Cardiac muscle cell (in vitro differentiated cells and primary cell): Measurements from ENCODE around the gene VPS51. TPM values are rescaled to one million over a fixed set of nuclear protein-coding genes. Genes with fewer than 3 reads are reported as not detected.

ENCODE experiments used
- DNase-seq, 2 donors: peaks; one replicate each; pipeline versions ENCODE4 v3.0.0 to v3.0.0-alpha.2; 2010 to 2017; ENCODE audit warnings: low read depth in 1 of 2, low spot score in 1 of 2
- H3K27ac ChIP-seq: fragments of 200-600 bp; sonication (generic); 2 replicates; pipeline ENCODE4 v1.5.1; 2016
- H3K27me3 ChIP-seq: fragments of 200-600 bp; sonication (generic); 2 replicates; pipeline ENCODE4 v1.6.0; 2016; ENCODE audit warnings: control low read depth
- H3K36me3 ChIP-seq: fragments of 200-600 bp; sonication (generic); 2 replicates; pipeline ENCODE4 v1.5.1; 2016; ENCODE audit warnings: control low read depth
- H3K4me1 ChIP-seq: fragments of 200-600 bp; sonication (generic); 2 replicates; pipeline ENCODE4 v1.8.1; 2017; ENCODE audit warnings: low read depth, mild to moderate bottlenecking, mixed run types
- H3K4me3 ChIP-seq: fragments of 200-600 bp; sonication (generic); 2 replicates; pipeline ENCODE4 v1.5.1; 2016; ENCODE audit warnings: mild to moderate bottlenecking
- H3K9me3 ChIP-seq: fragments of 200-600 bp; sonication (generic); 2 replicates; pipeline ENCODE4 v1.5.1; 2017; ENCODE audit warnings: low read depth, mild to moderate bottlenecking, control low read depth
- CTCF ChIP-seq: IDR thresholded peaks from 2 replicates; pipeline ENCODE4 v1.5.1; 2012; ENCODE audit warnings: low read depth, mild to moderate bottlenecking, low read length
- polyA plus RNA-seq: library from polyadenylated mRNA; unstranded; fragments of >200 nt; fragmentation: Nextera tagmentation; extraction: Ambion mirVana; gene quantifications from 2 replicates; pipeline ENCODE4 v1.2.1, GENCODE V29; 2016
- total RNA-seq: library from RNA; depleted of rRNA; stranded (reverse); fragments of >200 nt; gene quantifications from 2 replicates; pipeline ENCODE4 v1.2.3, GENCODE V29; 2016

VPS51 gene
- total and polyA plus RNA-seq, 2 experiments from 2014 or later, result 77.9 to 755 TPM

GRCh38 chr11:65157336-65157735, 61.3 kb downstream of the VPS51 start:
- no peak for TF ChIP-seq CTCF
- Histone ChIP-seq H3K9me3 (no peaks in the 10 kb centered on the region), H3K4me1 (no peaks in the 10 kb centered on the region), H3K36me3 (no peaks in the 10 kb centered on the region), H3K27me3 (no peaks in the 10 kb centered on the region), H3K27ac (no peak overlapping the region), H3K4me3 (no peak overlapping the region)
- no peak for DNase-seq

- no peak for DNase-seq
- no peak overlapping the region for H3K27ac ChIP-seq
- no peaks in the 10 kb centered on the region for H3K4me1 ChIP-seq
- no peaks in the 10 kb centered on the region for H3K9me3 ChIP-seq
- no peak for TF ChIP-seq CTCF
- H3K36me3 ChIP-seq, result no peaks in the 10 kb centered on the region
- H3K27me3 ChIP-seq, result no peaks in the 10 kb centered on the region
- no peak overlapping the region for H3K4me3 ChIP-seq
These were observed 63.0 kb downstream of the VPS51 start for GRCh38 chr11:65159012-65159411.

- Histone ChIP-seq H3K9me3 (no peaks in the 10 kb centered on the region), H3K4me3 (no peak overlapping the region), H3K4me1 (no peaks in the 10 kb centered on the region), H3K27ac (no peak overlapping the region), H3K27me3 (no peaks in the 10 kb centered on the region), H3K36me3 (no peaks in the 10 kb centered on the region)
- TF ChIP-seq CTCF, result no peak
- DNase-seq, result no peak
These were observed 64.6 kb downstream of the VPS51 start for GRCh38 chr11:65160643-65161042.

Other genes with a start within 250 kb of the VPS51 start
- gene EHD1, start 217.6 kb upstream of the VPS51 start, total RNA-seq, result 119 and 160 TPM in 2 replicates
- gene EHD1, start 217.6 kb upstream of the VPS51 start, polyA plus RNA-seq, result 57.4 and 70.0 TPM in 2 replicates
- gene ATG2A, start 179.0 kb upstream of the VPS51 start, total RNA-seq, result 33.9 and 36.2 TPM in 2 replicates
- gene ATG2A, start 179.0 kb upstream of the VPS51 start, polyA plus RNA-seq, result 8.1 and 13.3 TPM in 2 replicates
- gene PPP2R5B, start 171.5 kb upstream of the VPS51 start, total RNA-seq, result 26.2 and 29.2 TPM in 2 replicates
- gene PPP2R5B, start 171.5 kb upstream of the VPS51 start, polyA plus RNA-seq, result 29.2 and 30.7 TPM in 2 replicates
- not detected in 2 replicates for gene GPHA2, start 160.3 kb upstream of the VPS51 start, total RNA-seq
- gene GPHA2, start 160.3 kb upstream of the VPS51 start, polyA plus RNA-seq, result 0.60 TPM in 1 of 2 replicates, not detected in the other
- not detected in 2 replicates for gene MAJIN, start 124.1 kb upstream of the VPS51 start, total RNA-seq
- 0.06 TPM in 1 of 2 replicates, not detected in the other for gene MAJIN, start 124.1 kb upstream of the VPS51 start, polyA plus RNA-seq
- gene BATF2, start 99.2 kb upstream of the VPS51 start, total RNA-seq, result 0.21 and 0.25 TPM in 2 replicates
- gene BATF2, start 99.2 kb upstream of the VPS51 start, polyA plus RNA-seq, result not detected in 2 replicates
- gene ARL2, start 82.1 kb upstream of the VPS51 start, total RNA-seq, result 189 and 224 TPM in 2 replicates
- 230 and 246 TPM in 2 replicates for gene ARL2, start 82.1 kb upstream of the VPS51 start, polyA plus RNA-seq
- gene SNX15, start 68.8 kb upstream of the VPS51 start, total RNA-seq, result 24.5 and 33.0 TPM in 2 replicates
- 38.4 and 41.3 TPM in 2 replicates for gene SNX15, start 68.8 kb upstream of the VPS51 start, polyA plus RNA-seq
- gene SAC3D1, start 55.0 kb upstream of the VPS51 start, total RNA-seq, result 22.3 and 24.6 TPM in 2 replicates
- 23.6 and 32.7 TPM in 2 replicates for gene SAC3D1, start 55.0 kb upstream of the VPS51 start, polyA plus RNA-seq
- gene NAALADL1, start 37.7 kb upstream of the VPS51 start, total RNA-seq, result 2.3 TPM in 1 of 2 replicates, not detected in the other
- gene NAALADL1, start 37.7 kb upstream of the VPS51 start, polyA plus RNA-seq, result 0.59 and 0.84 TPM in 2 replicates
- gene CDCA5, start 12.2 kb upstream of the VPS51 start, total RNA-seq, result 14.6 and 18.1 TPM in 2 replicates
- gene CDCA5, start 12.2 kb upstream of the VPS51 start, polyA plus RNA-seq, result 14.2 and 21.7 TPM in 2 replicates
- 56.3 and 68.0 TPM in 2 replicates for gene ZFPL1, start 12.0 kb upstream of the VPS51 start, total RNA-seq
- gene ZFPL1, start 12.0 kb upstream of the VPS51 start, polyA plus RNA-seq, result 57.4 and 72.2 TPM in 2 replicates
- 186 and 295 TPM in 2 replicates for gene TM7SF2, start 15.7 kb downstream of the VPS51 start, total RNA-seq
- gene TM7SF2, start 15.7 kb downstream of the VPS51 start, polyA plus RNA-seq, result 197 and 277 TPM in 2 replicates
- gene ZNHIT2, start 21.5 kb downstream of the VPS51 start, total RNA-seq, result 22.6 and 31.8 TPM in 2 replicates
- gene ZNHIT2, start 21.5 kb downstream of the VPS51 start, polyA plus RNA-seq, result 19.5 and 32.8 TPM in 2 replicates
- gene FAU, start 25.9 kb downstream of the VPS51 start, total RNA-seq, result 882 and 1,183 TPM in 2 replicates
- gene FAU, start 25.9 kb downstream of the VPS51 start, polyA plus RNA-seq, result 398 and 546 TPM in 2 replicates
- 99.3 and 122 TPM in 2 replicates for gene MRPL49, start 26.1 kb downstream of the VPS51 start, total RNA-seq
- gene MRPL49, start 26.1 kb downstream of the VPS51 start, polyA plus RNA-seq, result 78.2 and 90.4 TPM in 2 replicates
- gene SYVN1, start 38.3 kb downstream of the VPS51 start, total RNA-seq, result 15.9 and 16.8 TPM in 2 replicates
- 13.9 and 16.2 TPM in 2 replicates for gene SYVN1, start 38.3 kb downstream of the VPS51 start, polyA plus RNA-seq
- 0.24 TPM in 1 of 2 replicates, not detected in the other for gene SPDYC, start 74.0 kb downstream of the VPS51 start, total RNA-seq
- not detected in 2 replicates for gene SPDYC, start 74.0 kb downstream of the VPS51 start, polyA plus RNA-seq
- 131 and 185 TPM in 2 replicates for gene CAPN1, start 85.7 kb downstream of the VPS51 start, total RNA-seq
- 118 and 156 TPM in 2 replicates for gene CAPN1, start 85.7 kb downstream of the VPS51 start, polyA plus RNA-seq
- 20.3 and 21.2 TPM in 2 replicates for gene POLA2, start 165.7 kb downstream of the VPS51 start, total RNA-seq
- gene POLA2, start 165.7 kb downstream of the VPS51 start, polyA plus RNA-seq, result 20.3 and 31.7 TPM in 2 replicates
- 1.1 and 2.1 TPM in 2 replicates for gene CDC42EP2, start 218.7 kb downstream of the VPS51 start, total RNA-seq
- gene CDC42EP2, start 218.7 kb downstream of the VPS51 start, polyA plus RNA-seq, result 0.26 and 1.5 TPM in 2 replicates
- 57.3 and 86.1 TPM in 2 replicates for gene DPF2, start 237.6 kb downstream of the VPS51 start, total RNA-seq
- gene DPF2, start 237.6 kb downstream of the VPS51 start, polyA plus RNA-seq, result 83.9 and 130 TPM in 2 replicates